ENCODE measurements around the gene CFAP251. TPM values are rescaled to one million over a fixed set of nuclear protein-coding genes. Genes with fewer than 3 reads are reported as not detected.

CFAP251 gene
- total and polyA plus RNA-seq, 2 donors = 1.2 to 2.0 TPM

- Histone ChIP-seq H3K36me3 (ENCODE audit: control insufficient read depth in 2 of 2, insufficient read depth in 2 of 2, low read length in 1 of 2) (no peaks in the 10 kb centered on the region), H3K4me1 (ENCODE audit: control insufficient read depth in 2 of 2, insufficient read depth in 2 of 2, low read length in 2 of 2) (no peaks in the 10 kb centered on the region), H3K4me3 (ENCODE audit: low read length in 2 of 2) (no peak overlapping the region), H3K9me3 (ENCODE audit: control insufficient read depth in 2 of 2, insufficient read depth in 1 of 2, low read length in 1 of 2) (peaks cover 0 to 5% of the 10 kb centered on the region in 2 donors), H3K27ac (ENCODE audit: low read depth in 1 of 2, low read length in 1 of 2) (no peak overlapping the region), H3K27me3 (ENCODE audit: control insufficient read depth in 2 of 2, insufficient read depth in 1 of 2, low read length in 1 of 2) (no peaks in the 10 kb centered on the region)
- 95% methylated on average over 2 of the region's 2 CpGs for WGBS
- DNase-seq (ENCODE audit: low read depth in 6 of 9, low spot score in 9 of 9) = no peak
Measured at GRCh38 chr12:121947981-121948380, 29.6 kb downstream of the CFAP251 start.

GRCh38 chr12:121949648-121950397 lies 31.4 kb downstream of the CFAP251 start:
- 73% methylated on average over 4 of the region's 4 CpGs for WGBS
- no peaks in the 10 kb centered on the region for H3K27me3 ChIP-seq (ENCODE audit: control insufficient read depth in 2 of 2, insufficient read depth in 1 of 2, low read length in 1 of 2)

GRCh38 chr12:121953117-121953692 lies 34.8 kb downstream of the CFAP251 start:
- DNase-seq (ENCODE audit: low read depth in 6 of 9, low spot score in 9 of 9) = no peak
- H3K27ac ChIP-seq (ENCODE audit: low read depth in 1 of 2, low read length in 1 of 2) = no peak overlapping the region
- no peaks in the 10 kb centered on the region for H3K4me1 ChIP-seq (ENCODE audit: control insufficient read depth in 2 of 2, insufficient read depth in 2 of 2, low read length in 2 of 2)
- no peaks in the 10 kb centered on the region for H3K36me3 ChIP-seq (ENCODE audit: control insufficient read depth in 2 of 2, insufficient read depth in 2 of 2, low read length in 1 of 2)
- WGBS = 99% methylated on average over 4 of the region's 4 CpGs
- no peak overlapping the region for H3K4me3 ChIP-seq (ENCODE audit: low read length in 2 of 2)
- no peaks in the 10 kb centered on the region for H3K27me3 ChIP-seq (ENCODE audit: control insufficient read depth in 2 of 2, insufficient read depth in 1 of 2, low read length in 1 of 2)
- no peaks in the 10 kb centered on the region for H3K9me3 ChIP-seq (ENCODE audit: control insufficient read depth in 2 of 2, insufficient read depth in 1 of 2, low read length in 1 of 2)

More at GRCh38 chr12:121949648-121950397, 31.4 kb downstream of the CFAP251 start:
- Histone ChIP-seq H3K4me3 (ENCODE audit: low read length in 2 of 2) (no peak overlapping the region), H3K9me3 (ENCODE audit: control insufficient read depth in 2 of 2, insufficient read depth in 1 of 2, low read length in 1 of 2) (peaks cover 0 to 5% of the 10 kb centered on the region in 2 donors), H3K36me3 (ENCODE audit: control insufficient read depth in 2 of 2, insufficient read depth in 2 of 2, low read length in 1 of 2) (no peaks in the 10 kb centered on the region), H3K4me1 (ENCODE audit: control insufficient read depth in 2 of 2, insufficient read depth in 2 of 2, low read length in 2 of 2) (no peaks in the 10 kb centered on the region), H3K27ac (ENCODE audit: low read depth in 1 of 2, low read length in 1 of 2) (no peak overlapping the region)
- no peak for DNase-seq (ENCODE audit: low read depth in 6 of 9, low spot score in 9 of 9)

GRCh38 chr12:121953695-121954094 lies 35.3 kb downstream of the CFAP251 start:
- H3K4me1 ChIP-seq (ENCODE audit: control insufficient read depth in 2 of 2, insufficient read depth in 2 of 2, low read length in 2 of 2) = no peaks in the 10 kb centered on the region
- H3K27ac ChIP-seq (ENCODE audit: low read depth in 1 of 2, low read length in 1 of 2) = no peak overlapping the region
- no peaks in the 10 kb centered on the region for H3K27me3 ChIP-seq (ENCODE audit: control insufficient read depth in 2 of 2, insufficient read depth in 1 of 2, low read length in 1 of 2)
- no peak overlapping the region for H3K4me3 ChIP-seq (ENCODE audit: low read length in 2 of 2)
- over 99% methylated on average over 3 of the region's 3 CpGs for WGBS
- no peaks in the 10 kb centered on the region for H3K36me3 ChIP-seq (ENCODE audit: control insufficient read depth in 2 of 2, insufficient read depth in 2 of 2, low read length in 1 of 2)
- no peak for DNase-seq (ENCODE audit: low read depth in 6 of 9, low spot score in 9 of 9)
- H3K9me3 ChIP-seq (ENCODE audit: control insufficient read depth in 2 of 2, insufficient read depth in 1 of 2, low read length in 1 of 2) = no peaks in the 10 kb centered on the region

- Histone ChIP-seq H3K27me3 (ENCODE audit: control insufficient read depth in 2 of 2, insufficient read depth in 1 of 2, low read length in 1 of 2) (no peaks in the 10 kb centered on the region), H3K9me3 (ENCODE audit: control insufficient read depth in 2 of 2, insufficient read depth in 1 of 2, low read length in 1 of 2) (no peaks in the 10 kb centered on the region), H3K4me1 (ENCODE audit: control insufficient read depth in 2 of 2, insufficient read depth in 2 of 2, low read length in 2 of 2) (peaks cover 0 to 1% of the 10 kb centered on the region in 2 donors), H3K27ac (ENCODE audit: low read depth in 1 of 2, low read length in 1 of 2) (no peak overlapping the region), H3K36me3 (ENCODE audit: control insufficient read depth in 2 of 2, insufficient read depth in 2 of 2, low read length in 1 of 2) (no peaks in the 10 kb centered on the region), H3K4me3 (ENCODE audit: low read length in 2 of 2) (no peak overlapping the region)
- DNase-seq (ENCODE audit: low read depth in 6 of 9, low spot score in 9 of 9) = no peak
- 93% methylated on average over 13 of the region's 13 CpGs for WGBS
Measured at GRCh38 chr12:121955258-121956237, 37.2 kb downstream of the CFAP251 start.

GRCh38 chr12:121957861-121958515 lies 39.6 kb downstream of the CFAP251 start:
- Histone ChIP-seq H3K9me3 (ENCODE audit: control insufficient read depth in 2 of 2, insufficient read depth in 1 of 2, low read length in 1 of 2) (no peaks in the 10 kb centered on the region), H3K4me3 (ENCODE audit: low read length in 2 of 2) (no peak overlapping the region), H3K4me1 (ENCODE audit: control insufficient read depth in 2 of 2, insufficient read depth in 2 of 2, low read length in 2 of 2) (peaks cover 0 to 3% of the 10 kb centered on the region in 2 donors), H3K27me3 (ENCODE audit: control insufficient read depth in 2 of 2, insufficient read depth in 1 of 2, low read length in 1 of 2) (no peaks in the 10 kb centered on the region), H3K27ac (ENCODE audit: low read depth in 1 of 2, low read length in 1 of 2) (no peak overlapping the region), H3K36me3 (ENCODE audit: control insufficient read depth in 2 of 2, insufficient read depth in 2 of 2, low read length in 1 of 2) (no peaks in the 10 kb centered on the region)
- DNase-seq (ENCODE audit: low read depth in 6 of 9, low spot score in 9 of 9) = no peak
- WGBS = 95% methylated on average over 6 of the region's 6 CpGs

- peaks cover 0 to 3% of the 10 kb centered on the region in 2 donors for H3K4me1 ChIP-seq (ENCODE audit: control insufficient read depth in 2 of 2, insufficient read depth in 2 of 2, low read length in 2 of 2)
- WGBS = 90% methylated on average over 21 of the region's 21 CpGs
- no peak for DNase-seq (ENCODE audit: low read depth in 6 of 9, low spot score in 9 of 9)
- no peaks in the 10 kb centered on the region for H3K36me3 ChIP-seq (ENCODE audit: control insufficient read depth in 2 of 2, insufficient read depth in 2 of 2, low read length in 1 of 2)
- no peak overlapping the region for H3K27ac ChIP-seq (ENCODE audit: low read depth in 1 of 2, low read length in 1 of 2)
- H3K9me3 ChIP-seq (ENCODE audit: control insufficient read depth in 2 of 2, insufficient read depth in 1 of 2, low read length in 1 of 2) = no peaks in the 10 kb centered on the region
- no peak overlapping the region for H3K4me3 ChIP-seq (ENCODE audit: low read length in 2 of 2)
- H3K27me3 ChIP-seq (ENCODE audit: control insufficient read depth in 2 of 2, insufficient read depth in 1 of 2, low read length in 1 of 2) = no peaks in the 10 kb centered on the region
Measured at GRCh38 chr12:121958541-121959240, 40.3 kb downstream of the CFAP251 start.

- Histone ChIP-seq H3K36me3 (ENCODE audit: control insufficient read depth in 2 of 2, insufficient read depth in 2 of 2, low read length in 1 of 2) (no peaks in the 10 kb centered on the region), H3K9me3 (ENCODE audit: control insufficient read depth in 2 of 2, insufficient read depth in 1 of 2, low read length in 1 of 2) (no peaks in the 10 kb centered on the region), H3K4me1 (ENCODE audit: control insufficient read depth in 2 of 2, insufficient read depth in 2 of 2, low read length in 2 of 2) (peaks cover 0 to 3% of the 10 kb centered on the region in 2 donors), H3K27ac (ENCODE audit: low read depth in 1 of 2, low read length in 1 of 2) (no peak overlapping the region), H3K27me3 (ENCODE audit: control insufficient read depth in 2 of 2, insufficient read depth in 1 of 2, low read length in 1 of 2) (no peaks in the 10 kb centered on the region), H3K4me3 (ENCODE audit: low read length in 2 of 2) (no peak overlapping the region)
- no peak for DNase-seq (ENCODE audit: low read depth in 6 of 9, low spot score in 9 of 9)
- 98% methylated on average over 7 of the region's 7 CpGs for WGBS
Measured at GRCh38 chr12:121960541-121960940, 42.1 kb downstream of the CFAP251 start.
